Mononuclear cell (primary cell): ENCODE measurements around the gene SLC25A22. TPM values are rescaled to one million over a fixed set of nuclear protein-coding genes. Genes with fewer than 3 reads are reported as not detected.

Source experiments
- H3K27me3 ChIP-seq: 2 replicates; pipeline ENCODE4 v1.6.0; 2011; ENCODE audit warnings: low read length, control low read depth; ENCODE audit not compliant: insufficient read depth
- H3K4me1 ChIP-seq: 2 replicates; pipeline ENCODE4 v1.5.1; 2011; ENCODE audit warnings: mild to moderate bottlenecking, low read length, control low read depth; ENCODE audit not compliant: insufficient read depth
- H3K4me3 ChIP-seq: 2 replicates; pipeline ENCODE4 v1.5.1; 2011; ENCODE audit warnings: mild to moderate bottlenecking, low read length, moderate library complexity
- H3K9me3 ChIP-seq: 2 replicates; pipeline ENCODE4 v1.5.1; 2011; ENCODE audit warnings: low read depth, mild to moderate bottlenecking, control low read depth, low read length
- total RNA-seq: library from RNA; depleted of rRNA; stranded (reverse); fragments of >200 nt; gene quantifications from one replicate; pipeline ENCODE4 v1.2.3, GENCODE V29; 2012

The SLC25A22 gene
- total RNA-seq = 3.5 TPM

- H3K9me3 ChIP-seq = no peaks in the 10 kb centered on the region
- peak within 1 kb of the TSS; percentile 79 for H3K4me3 ChIP-seq
- no peaks in the 10 kb centered on the region for H3K27me3 ChIP-seq
- H3K4me1 ChIP-seq = peaks cover 30% of the 10 kb centered on the region
These were observed at the start of gene SLC25A22 for GRCh38 chr11:798093-798713. Gene SLC25A22, minus strand, starts transcription at chr11:798281. Its CDS starts 3,275 bp downstream, at chr11:795006.

- H3K4me1 ChIP-seq = peaks cover 32% of the 10 kb centered on the region
- H3K27me3 ChIP-seq = peaks cover 10% of the 10 kb centered on the region
- no peaks in the 10 kb centered on the region for H3K9me3 ChIP-seq
- no peak overlapping the region for H3K4me3 ChIP-seq
These were observed 49.8 kb upstream of the SLC25A22 start for GRCh38 chr11:847876-848275.

GRCh38 chr11:846496-847098 lies 48.5 kb upstream of the SLC25A22 start:
- Histone ChIP-seq H3K9me3 (no peaks in the 10 kb centered on the region), H3K4me1 (peaks cover 37% of the 10 kb centered on the region), H3K4me3 (no peak overlapping the region), H3K27me3 (peaks cover 10% of the 10 kb centered on the region)

GRCh38 chr11:845872-846495 lies 47.9 kb upstream of the SLC25A22 start:
- H3K9me3 ChIP-seq = no peaks in the 10 kb centered on the region
- peaks cover 43% of the 10 kb centered on the region for H3K4me1 ChIP-seq
- H3K27me3 ChIP-seq = peaks cover 10% of the 10 kb centered on the region
- H3K4me3 ChIP-seq = no peak overlapping the region

- Histone ChIP-seq H3K9me3 (no peaks in the 10 kb centered on the region), H3K4me1 (peaks cover 49% of the 10 kb centered on the region), H3K27me3 (peaks cover 10% of the 10 kb centered on the region), H3K4me3 (no peak overlapping the region)
These were observed 46.9 kb upstream of the SLC25A22 start for GRCh38 chr11:844693-845644.

GRCh38 chr11:843818-844692 lies 46.0 kb upstream of the SLC25A22 start:
- H3K9me3 ChIP-seq = no peaks in the 10 kb centered on the region
- peaks cover 8% of the 10 kb centered on the region for H3K27me3 ChIP-seq
- H3K4me3 ChIP-seq = peak overlapping the region; percentile 20
- peaks cover 47% of the 10 kb centered on the region for H3K4me1 ChIP-seq

GRCh38 chr11:843086-843734 lies 45.1 kb upstream of the SLC25A22 start:
- H3K4me3 ChIP-seq = peak overlapping the region; percentile 81
- no peaks in the 10 kb centered on the region for H3K9me3 ChIP-seq
- H3K4me1 ChIP-seq = peaks cover 38% of the 10 kb centered on the region
- no peaks in the 10 kb centered on the region for H3K27me3 ChIP-seq

- no peaks in the 10 kb centered on the region for H3K9me3 ChIP-seq
- peaks cover 38% of the 10 kb centered on the region for H3K4me1 ChIP-seq
- no peaks in the 10 kb centered on the region for H3K27me3 ChIP-seq
- H3K4me3 ChIP-seq = peak within 1 kb of the TSS; percentile 81
These were observed 44.4 kb upstream of the SLC25A22 start, which contains the start of the genes POLR2L and TSPAN4 for GRCh38 chr11:842370-843002. Gene POLR2L, minus strand, starts transcription at chr11:842529. Its CDS starts 21 bp downstream, at chr11:842508. Gene TSPAN4, plus strand, starts transcription at chr11:842852. Its CDS starts 7,453 bp downstream, at chr11:850305.

GRCh38 chr11:841981-842369 lies 43.9 kb upstream of the SLC25A22 start:
- H3K9me3 ChIP-seq = no peaks in the 10 kb centered on the region
- peak overlapping the region; percentile 81 for H3K4me3 ChIP-seq
- no peaks in the 10 kb centered on the region for H3K27me3 ChIP-seq
- H3K4me1 ChIP-seq = peaks cover 38% of the 10 kb centered on the region

- Histone ChIP-seq H3K9me3 (no peaks in the 10 kb centered on the region), H3K4me1 (peaks cover 39% of the 10 kb centered on the region), H3K4me3 (no peak overlapping the region), H3K27me3 (no peaks in the 10 kb centered on the region)
These were observed 42.0 kb upstream of the SLC25A22 start for GRCh38 chr11:839875-840617.

- no peak overlapping the region for H3K4me3 ChIP-seq
- no peaks in the 10 kb centered on the region for H3K9me3 ChIP-seq
- no peaks in the 10 kb centered on the region for H3K27me3 ChIP-seq
- H3K4me1 ChIP-seq = peaks cover 40% of the 10 kb centered on the region
These were observed 41.2 kb upstream of the SLC25A22 start for GRCh38 chr11:839280-839623.

- Histone ChIP-seq H3K4me1 (peaks cover 40% of the 10 kb centered on the region), H3K9me3 (no peaks in the 10 kb centered on the region), H3K4me3 (no peak overlapping the region), H3K27me3 (no peaks in the 10 kb centered on the region)
These were observed 40.6 kb upstream of the SLC25A22 start for GRCh38 chr11:838441-839279.
